Ecto neural progenitor cell (in vitro differentiated cells): ENCODE results near the gene PI4K2B.
"Not testable (repeated sequence)": the region's sequence is repeated elsewhere in the genome, so short reads cannot be mapped to it uniquely, and the experiment has no call there.

Experiments
- DNase-seq: peaks from one replicate; pipeline ENCODE4 v3.0.0-alpha.2; 2018; ENCODE audit warnings: low spot score

Gene PI4K2B

DNA sequence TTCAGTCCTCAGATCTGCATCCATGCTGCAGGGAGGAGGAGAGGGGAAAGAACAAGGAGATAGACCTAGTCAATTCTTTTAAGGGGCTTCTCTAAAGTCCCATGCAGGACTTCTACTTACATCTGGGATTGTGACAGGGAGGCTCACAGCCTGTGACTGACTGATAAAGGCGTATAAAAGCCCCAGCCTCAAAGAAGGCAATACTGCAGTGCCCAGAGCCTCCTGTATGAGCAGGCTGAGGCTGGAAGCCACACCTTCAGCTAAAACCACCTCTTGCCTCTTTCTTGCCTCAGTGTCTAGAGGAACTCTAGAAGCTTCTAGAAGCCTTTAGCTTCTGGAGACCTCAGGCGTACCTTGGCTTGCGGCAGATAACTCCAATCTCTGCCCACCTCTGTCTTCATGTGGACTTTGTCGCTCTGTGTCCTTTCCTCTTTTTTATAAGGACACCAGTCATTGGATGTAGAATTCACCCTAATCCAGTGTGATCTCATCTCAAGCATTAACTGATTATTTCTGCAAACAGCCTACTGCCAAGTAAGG, 72.8 kb downstream of the PI4K2B start:
- DNase-seq = no peak

DNA sequence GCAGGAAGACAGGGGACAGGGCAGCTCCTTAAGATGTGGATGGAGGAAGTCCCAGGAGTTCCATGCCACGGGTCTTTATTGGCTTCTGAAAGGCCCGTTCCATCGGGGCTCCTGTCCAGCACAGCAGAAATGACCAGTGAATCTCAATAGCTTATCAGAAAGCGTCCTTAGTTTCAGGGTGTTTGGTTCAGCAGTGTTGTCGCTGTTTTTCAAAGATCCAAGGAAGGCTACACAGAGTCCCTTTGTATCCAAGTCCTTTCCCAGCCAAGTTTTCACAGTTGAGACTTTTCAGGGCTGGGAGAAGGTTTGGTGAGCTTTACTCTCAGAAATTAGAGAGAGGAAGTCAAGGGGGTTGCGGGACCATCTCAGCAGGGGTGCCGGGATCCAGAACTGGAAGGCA, 73.8 kb downstream of the PI4K2B start:
- DNase-seq = no peak

DNA sequence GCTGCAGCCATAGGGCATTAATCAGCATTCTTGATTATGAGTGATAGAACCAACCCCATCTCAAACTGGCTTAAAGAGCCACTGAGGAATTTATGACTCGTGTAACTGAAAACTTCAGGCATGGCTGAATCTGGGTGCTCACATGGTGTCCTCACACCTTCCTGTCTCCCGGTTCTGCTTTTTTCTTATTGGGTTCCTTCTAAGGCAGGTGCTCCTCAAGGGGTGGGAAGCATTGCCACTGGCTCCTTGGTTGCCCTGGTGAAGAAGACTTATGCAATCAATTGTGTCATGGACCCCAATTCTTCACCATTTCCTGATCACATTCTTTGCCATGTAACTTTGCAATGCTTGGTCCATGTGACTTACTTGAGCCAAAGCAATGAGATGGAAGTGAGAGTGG, 74.5 kb downstream of the PI4K2B start:
- DNase-seq = no peak

DNA sequence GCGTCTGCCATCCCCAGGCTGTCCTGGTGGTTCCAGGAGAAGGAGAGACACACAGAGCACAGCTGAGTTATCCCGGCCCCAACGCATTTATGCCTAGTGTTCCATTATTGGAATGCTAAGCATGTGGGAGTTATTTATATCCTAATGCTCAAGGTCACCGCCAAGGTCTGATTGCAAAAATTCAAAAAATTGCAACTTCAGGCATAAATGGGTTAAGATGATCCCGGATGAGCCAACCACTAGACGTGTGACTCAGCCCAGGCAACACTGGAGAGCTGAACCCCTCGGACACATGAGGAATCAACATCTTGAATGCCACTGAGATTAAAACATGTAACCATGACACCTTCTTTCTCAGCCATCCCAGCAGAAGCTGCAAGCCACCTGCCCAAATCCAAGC, 74.9 kb downstream of the PI4K2B start:
- no peak for DNase-seq

DNA sequence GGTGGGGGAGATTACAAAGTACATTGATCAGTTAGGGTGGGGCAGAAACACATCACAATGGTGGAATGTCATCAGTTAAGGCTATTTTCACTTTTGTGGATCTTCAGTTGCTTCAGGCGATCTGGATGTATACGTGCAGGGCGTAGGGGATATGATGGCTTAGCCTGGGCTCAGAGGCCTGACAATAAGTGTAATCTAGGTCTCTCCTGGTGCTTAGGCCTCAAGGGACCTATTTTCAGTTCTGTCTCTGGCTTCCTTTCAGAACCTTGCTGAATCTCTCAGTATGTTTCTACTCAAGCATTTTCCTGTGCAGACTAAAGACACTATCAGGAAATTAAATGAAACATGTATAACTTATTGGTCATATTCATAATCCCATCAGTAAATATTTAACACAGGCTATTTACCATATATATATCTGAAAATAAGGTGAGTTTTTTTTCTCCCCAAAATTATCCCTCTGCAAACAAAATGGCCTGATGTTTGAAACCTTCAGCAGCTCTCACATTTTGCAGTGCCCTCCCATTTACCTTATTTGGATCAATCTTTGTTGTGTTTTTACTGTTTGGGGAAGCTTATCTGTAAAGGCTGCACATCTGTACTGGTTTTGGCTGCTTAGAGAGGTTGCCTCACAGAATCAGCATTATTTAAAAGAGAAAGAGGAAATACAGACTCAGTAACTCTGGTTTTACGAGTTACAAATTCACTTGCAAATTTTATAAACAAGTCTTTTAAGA, 76.4 kb downstream of the PI4K2B start:
- no peak for DNase-seq

DNA sequence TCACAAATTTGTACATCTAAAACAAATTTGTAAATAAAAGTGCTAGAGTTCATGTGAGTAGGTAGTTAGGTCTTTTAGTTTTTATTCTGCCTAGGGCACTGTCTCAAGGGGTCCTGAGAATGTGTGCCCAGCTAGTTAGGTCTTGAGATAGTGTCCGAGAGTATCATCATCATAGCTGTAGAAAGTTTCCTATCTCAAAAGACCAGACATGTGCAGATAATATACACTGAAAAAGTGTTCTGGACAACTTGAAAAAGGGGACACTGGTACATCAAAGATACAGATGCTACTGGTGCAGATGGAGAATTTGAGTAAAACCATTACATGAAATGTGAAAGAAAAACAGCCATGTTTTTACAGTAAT, 77.0 kb downstream of the PI4K2B start:
- no peak for DNase-seq

DNA sequence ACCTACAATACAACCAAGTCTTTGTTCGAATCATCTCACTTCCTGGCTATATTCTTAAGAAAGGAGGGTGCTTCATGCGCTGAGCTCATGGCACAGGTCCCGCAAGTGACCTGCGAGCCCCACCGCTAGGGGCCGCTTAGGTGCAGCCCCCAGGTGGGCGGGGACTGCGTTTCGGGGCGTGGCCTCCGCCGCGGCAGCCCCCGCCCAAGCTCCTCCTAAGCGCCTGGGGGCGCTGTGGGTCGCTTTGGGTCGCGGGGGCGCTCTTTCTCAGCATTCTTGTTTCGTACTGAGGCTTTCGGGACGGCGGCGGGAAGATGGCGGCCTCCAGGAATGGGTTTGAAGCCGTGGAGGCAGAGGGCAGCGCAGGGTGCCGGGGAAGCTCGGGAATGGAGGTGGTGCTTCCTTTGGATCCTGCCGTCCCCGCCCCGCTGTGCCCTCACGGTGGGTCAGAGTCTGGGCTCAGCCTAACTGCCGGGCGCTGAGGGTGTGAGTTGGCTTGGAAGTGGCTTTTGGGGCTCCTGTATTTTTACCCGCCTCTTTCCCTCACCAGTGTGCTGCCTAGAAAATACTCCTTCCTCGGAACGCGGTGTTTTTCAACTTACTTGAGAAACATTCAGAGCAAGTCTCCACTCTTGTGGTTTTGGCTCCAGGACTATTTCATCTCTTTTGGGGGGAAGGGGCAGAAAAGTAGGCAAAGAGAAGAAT, 78.8 kb downstream of the PI4K2B start, which contains the start of gene ZCCHC4:
Gene ZCCHC4, plus strand, starts transcription at position 279 of the 705 bp plus-strand sequence. Its CDS starts 36 bp downstream, at position 315.
- DNase-seq = peak; percentile 92

DNA sequence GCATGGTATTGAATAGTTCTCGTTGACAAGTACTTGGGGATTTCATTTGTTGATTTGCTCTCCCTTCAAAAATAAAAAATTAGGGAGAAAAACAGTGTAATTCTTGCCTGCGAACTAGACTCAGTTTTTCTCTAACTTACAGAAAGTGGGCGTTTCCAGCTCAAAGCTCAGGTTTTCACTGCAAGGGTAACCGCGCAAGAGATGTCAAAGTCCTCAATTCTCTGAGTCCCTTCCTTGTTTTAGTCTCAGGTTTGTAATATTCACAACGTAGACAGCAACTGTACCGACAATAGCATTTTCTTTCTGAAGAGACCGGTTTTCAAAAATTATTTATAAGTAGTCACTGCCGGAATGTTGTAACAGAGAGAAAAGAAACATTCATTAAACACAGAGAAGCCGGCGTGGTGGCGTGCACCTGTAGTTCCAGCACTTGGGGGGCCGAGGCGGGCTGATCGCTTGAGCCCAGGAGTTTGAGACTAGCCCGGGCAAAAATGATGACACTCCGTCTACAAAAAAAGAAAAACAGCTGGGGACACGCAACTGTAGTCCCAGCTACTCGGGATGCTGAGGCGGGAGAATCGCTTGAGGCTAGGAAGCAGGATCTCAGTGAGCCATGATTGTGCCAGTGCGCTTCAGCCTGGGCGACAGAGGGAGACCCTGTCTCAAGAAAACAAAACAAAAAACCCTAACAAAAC, 79.5 kb downstream of the PI4K2B start:
- DNase-seq = no peak

DNA sequence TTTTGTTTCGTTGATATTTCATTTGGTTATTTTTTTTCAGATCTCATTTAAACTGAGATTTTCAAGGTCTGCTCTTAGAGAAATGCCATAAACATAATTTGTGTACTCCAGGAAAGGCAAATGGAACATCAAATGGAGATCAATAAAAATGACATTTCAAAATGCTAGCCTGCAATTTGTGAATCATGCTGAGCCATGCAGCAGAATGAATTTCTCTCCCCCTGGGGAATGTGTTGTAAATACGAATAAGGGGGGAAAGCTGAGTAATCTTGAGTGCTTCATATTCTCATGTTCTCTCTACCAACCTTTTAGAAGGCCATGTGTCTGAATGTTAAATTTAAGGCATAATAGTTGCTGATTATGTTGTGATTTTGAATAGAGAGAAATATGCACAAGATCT, 86.5 kb downstream of the PI4K2B start:
- no peak for DNase-seq

DNA sequence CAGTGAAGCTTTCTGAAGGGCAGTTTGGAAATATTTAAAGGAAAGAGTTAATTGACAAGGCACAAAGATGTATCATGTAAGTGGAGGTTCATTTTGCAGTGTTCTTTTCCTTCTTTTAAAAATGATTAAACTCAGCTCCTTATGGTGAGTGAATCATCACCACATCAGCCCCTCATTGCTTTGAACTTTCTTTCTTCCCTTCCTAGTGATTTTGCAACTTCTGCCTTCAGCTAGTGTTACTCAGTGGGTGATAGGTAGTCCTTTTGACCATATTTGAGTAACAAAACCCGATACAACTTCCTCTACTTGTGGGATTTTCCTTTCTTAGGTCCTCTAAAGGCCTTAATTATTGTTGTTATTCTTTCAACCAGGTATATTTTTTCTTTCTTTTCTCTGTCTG, 86.9 kb downstream of the PI4K2B start:
- no peak for DNase-seq

DNA sequence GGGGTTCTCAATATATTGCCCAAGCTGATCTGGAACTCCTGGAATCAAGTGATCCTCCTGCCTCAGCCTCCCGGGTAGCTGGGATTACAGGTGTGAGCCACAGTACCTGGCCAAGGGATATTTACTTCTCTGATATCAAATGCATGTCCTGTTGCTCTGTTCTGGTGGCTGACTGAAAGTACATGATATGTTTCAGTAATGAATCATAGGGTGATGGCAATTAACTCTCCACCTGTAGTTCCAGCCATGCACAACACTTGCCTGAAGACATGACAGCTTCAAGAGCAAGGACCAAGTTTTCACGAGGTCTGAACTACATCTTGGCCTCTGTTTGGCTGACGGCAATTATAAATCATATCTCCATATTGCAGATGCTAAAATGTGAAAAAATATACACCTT, 87.9 kb downstream of the PI4K2B start:
- DNase-seq = no peak

DNA sequence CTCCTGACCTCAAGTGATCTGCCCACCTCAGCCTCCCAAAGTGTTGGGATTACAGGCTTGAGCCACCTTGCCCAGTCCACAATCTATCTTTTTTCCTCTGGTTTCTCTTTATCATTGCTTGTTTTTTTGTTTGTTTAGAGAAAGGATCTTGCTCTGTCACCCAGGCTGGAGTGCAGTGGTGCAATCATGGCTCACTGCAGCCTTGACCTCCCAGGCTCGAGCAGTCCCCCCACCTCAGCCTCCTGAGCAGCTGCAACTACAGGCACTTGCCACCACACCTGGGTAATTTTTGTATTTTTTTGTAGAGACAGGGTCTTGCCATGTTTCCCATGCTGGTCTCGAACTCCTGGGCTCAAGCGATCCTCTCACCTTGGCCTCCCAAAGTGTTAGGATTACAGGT, 94.6 kb downstream of the PI4K2B start:
- DNase-seq = not testable (repeated sequence)
